Psoas muscle (tissue), 8 donors: ENCODE results near the gene TMEM151A. TPM values are rescaled to one million over a fixed set of nuclear protein-coding genes. Genes with fewer than 3 reads are reported as not detected.

Source experiments
- ATAC-seq, 4 donors: fragments of 200-7000 bp; cut with Tn5 transposase; one replicate each; pipeline ENCODE4 v1.9.1; 2020; ENCODE audit warnings: moderate library complexity in 3 of 4, mild to moderate bottlenecking in 2 of 4
- DNase-seq, 2 donors: peaks; one replicate each; pipeline ENCODE4 v3.0.0-alpha.2; 2020
- H3K27ac ChIP-seq: fragments of 200-600 bp; one replicate; pipeline ENCODE4 v1.8.0; 2022
- H3K27me3 ChIP-seq, 3 donors: fragments of 200-600 bp in 1 of 3; one replicate each; pipeline versions ENCODE4 v1.6.1 to v1.8.0; 2013 to 2022; ENCODE audit warnings: low read length in 2 of 3, mild to moderate bottlenecking in 2 of 3, moderate library complexity in 1 of 3; ENCODE audit not compliant: insufficient read depth in 3 of 3
- H3K36me3 ChIP-seq, 2 donors: fragments of 200-600 bp in 1 of 2; one replicate each; pipeline versions ENCODE4 v1.6.1 to v1.8.0; 2013 to 2022; ENCODE audit warnings: low read depth in 1 of 2, mild to moderate bottlenecking in 1 of 2, moderate library complexity in 1 of 2; ENCODE audit not compliant: insufficient read depth in 1 of 2
- H3K4me1 ChIP-seq: fragments of 200-600 bp; one replicate; pipeline ENCODE4 v1.8.0; 2022
- H3K4me3 ChIP-seq: fragments of 200-600 bp; one replicate; pipeline ENCODE4 v1.8.0; 2022; ENCODE audit warnings: mild to moderate bottlenecking
- H3K9me3 ChIP-seq: fragments of 200-600 bp; one replicate; pipeline ENCODE4 v1.8.0; 2022
- CTCF ChIP-seq: fragments of 200-600 bp; IDR thresholded peaks from one replicate; pipeline ENCODE4 v1.8.0; 2022; ENCODE audit warnings: antibody characterized with exemption
- WGBS, 3 donors: extraction: QIAGEN DNeasy Blood & Tissue Kit; methylation state at CpG; one replicate each; pipeline versions ENCODE4 v1.1.6 to v1.1.7; 2013; 5-methylcytosine and 5-hydroxymethylcytosine counted together
- intact Hi-C, 2 donors: fragments of 100-400 bp; cut with DNase I; formaldehyde crosslinking; loops; one replicate each; pipeline versions ENCODE4 v1.11.0 to v1.14.2; 2022
- polyA plus RNA-seq, 3 donors: library from polyadenylated mRNA; stranded (reverse); fragments of 200-250 nt; gene quantifications; one replicate each; pipeline ENCODE4 v1.2.3, GENCODE V29; 2013
- total RNA-seq, 4 donors: library from RNA; stranded (reverse); fragmentation: NEBNext Ultra II Directional in 2 of 4; extraction: Animal tissue kit (Norgen Biotek cat#: 25700) in 2 of 4; gene quantifications; one replicate each; pipeline versions ENCODE4 v1.2.1 to v1.2.4, GENCODE V29; 2021 to 2023
- donor health status: healthy with polysubstance abuse.
- donor health status: DM: no; HTN: no; CAD: no; lungs with moderate emphysema.
- donor health status: Bipolar disorder and iron deficiency.
- donor health status: healthy.
- donor health status: DM: yes; HTN: yes; CAD: no.
- donor health status: DM: no; HTN: no; CAD: no.
- donor health status: DM: no; HTN: no; CAD: no.
- donor health status: DM: yes; HTN: yes; CAD: no.

Gene TMEM151A
- total and polyA plus RNA-seq, 7 donors: 0.04 to 0.05 TPM; not detected in 5

- 69 to 71% (median 70%) methylated on average over 11 of the region's 11 CpGs for WGBS, 3 donors
- Histone ChIP-seq H3K27me3 (peaks cover 0 to 4% (median 0%) of the 10 kb centered on the region in 3 donors), H3K36me3 (no peaks in the 10 kb centered on the region), H3K4me1 (no peaks in the 10 kb centered on the region), H3K4me3 (no peak overlapping the region), H3K27ac (no peak overlapping the region), H3K9me3 (no peaks in the 10 kb centered on the region)
- TF ChIP-seq CTCF: no peak
- intact Hi-C loops: no loop called here
- peak; percentile 81 to 91 for DNase-seq
- ATAC-seq: peak; percentile 29 to 54 (median 44)
Observed at GRCh38 chr11:66322732-66323427, 31.2 kb downstream of the TMEM151A start.

DNA sequence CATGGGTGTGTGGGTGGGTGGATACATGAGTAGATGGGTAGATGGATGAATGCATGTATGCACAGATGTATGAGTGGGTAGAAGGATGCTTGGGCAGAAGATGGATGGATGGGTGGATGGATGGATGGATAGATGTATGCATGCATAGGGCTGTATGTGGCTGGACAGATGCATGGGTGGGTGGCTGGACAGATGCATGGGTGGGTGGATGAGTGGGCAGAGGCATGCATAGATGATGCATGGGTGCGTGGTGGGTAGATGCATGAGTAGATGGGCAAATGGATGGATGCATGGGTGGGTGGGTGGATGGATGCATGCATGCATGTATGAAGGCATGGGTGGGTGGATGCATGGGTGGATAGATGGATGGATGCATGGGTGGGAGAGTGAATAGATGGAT, 32.0 kb downstream of the TMEM151A start:
- H3K4me3 ChIP-seq: no peak overlapping the region
- no peaks in the 10 kb centered on the region for H3K9me3 ChIP-seq
- no peak overlapping the region for H3K27ac ChIP-seq
- peaks cover 5% of the 10 kb centered on the region for H3K4me1 ChIP-seq
- no peaks in the 10 kb centered on the region for H3K27me3 ChIP-seq
- intact Hi-C loops: no loop called here
- TF ChIP-seq CTCF: no peak
- DNase-seq (no peak), ATAC-seq (no peak)
- no peaks in the 10 kb centered on the region for H3K36me3 ChIP-seq
- WGBS, 3 donors: 95 to 100% (median 97%) methylated on average over 1 of the region's 1 CpG

GRCh38 chr11:66324664-66325063, 33.0 kb downstream of the TMEM151A start:
- ATAC-seq (no peak), DNase-seq (no peak)
- Histone ChIP-seq H3K4me3 (no peak overlapping the region), H3K27me3 (no peaks in the 10 kb centered on the region), H3K9me3 (no peaks in the 10 kb centered on the region), H3K27ac (no peak overlapping the region), H3K4me1 (peaks cover 8% of the 10 kb centered on the region), H3K36me3 (no peaks in the 10 kb centered on the region)
- intact Hi-C loops: no loop called here
- no peak for TF ChIP-seq CTCF
- WGBS, 3 donors: 75 to 81% (median 76%) methylated on average over 10 of the region's 10 CpGs

GRCh38 chr11:66325263-66325671, 33.6 kb downstream of the TMEM151A start:
- no peak for DNase-seq
- intact Hi-C loops: no loop called here
- Histone ChIP-seq H3K27ac (no peak overlapping the region), H3K9me3 (no peaks in the 10 kb centered on the region), H3K36me3 (no peaks in the 10 kb centered on the region), H3K4me3 (no peak overlapping the region), H3K4me1 (peaks cover 8% of the 10 kb centered on the region), H3K27me3 (no peaks in the 10 kb centered on the region)
- no peak for ATAC-seq
- TF ChIP-seq CTCF: no peak
- WGBS, 3 donors: 76 to 82% (median 81%) methylated on average over 7 to 8 of the region's 8 CpGs
